ENCODE data around the gene AP5Z1. TPM values are rescaled to one million over a fixed set of nuclear protein-coding genes. Genes with fewer than 3 reads are reported as not detected.

Gene AP5Z1
- total RNA-seq, 4 donors from 2014 or later = 19.7 to 35.4 (median 25.4) TPM

- intact Hi-C loops (cut with DNase I) = loop anchor here (5.0 kb wide), 2 partner anchors 72 to 112 kb away; partner anchors contain the start of gene FOXK1
- WGBS, 2 donors = 70 to 82% methylated on average over 12 to 19 of the region's 31 CpGs
- peaks cover 0 to 6% of the 10 kb centered on the region in 2 donors for H3K4me1 ChIP-seq
- H3K27ac ChIP-seq = no peak overlapping the region
- no peak overlapping the region for H3K4me3 ChIP-seq (replicated peaks in 1 of 3)
- H3K36me3 ChIP-seq = peaks cover 35 to 42% of the 10 kb centered on the region in 2 donors
- H3K9me3 ChIP-seq = no peaks in the 10 kb centered on the region
- no peaks in the 10 kb centered on the region for H3K27me3 ChIP-seq
- TF ChIP-seq CTCF (IDR thresholded peaks at IDR 0.05) (peak; percentile 67 to 93 (median 87)), POLR2A (IDR thresholded peaks at IDR 0.05) (no peak)
- peak; percentile 75 to 83 for DNase-seq
Observed at GRCh38 chr7:4753598-4754432, 21.6 kb upstream of the AP5Z1 start.

- no peak for DNase-seq
- no peaks in the 10 kb centered on the region for H3K27me3 ChIP-seq
- H3K36me3 ChIP-seq = peaks cover 42 to 48% of the 10 kb centered on the region in 2 donors
- intact Hi-C loops (cut with DNase I) = loop anchor here (5.0 kb wide), 2 partner anchors 72 to 112 kb away; partner anchors contain the start of gene FOXK1
- no peak for TF ChIP-seq CTCF (IDR thresholded peaks at IDR 0.05)
- TF ChIP-seq POLR2A (IDR thresholded peaks at IDR 0.05) = no peak
- H3K9me3 ChIP-seq = no peaks in the 10 kb centered on the region
- H3K27ac ChIP-seq = no peak overlapping the region
- H3K4me3 ChIP-seq (replicated peaks in 1 of 3) = no peak overlapping the region
- WGBS, 2 donors = 91 to 94% methylated on average over 21 to 35 of the region's 36 CpGs
- peaks cover 0 to 6% of the 10 kb centered on the region in 2 donors for H3K4me1 ChIP-seq
Observed at GRCh38 chr7:4754433-4755010, 20.9 kb upstream of the AP5Z1 start.

GRCh38 chr7:4755045-4755444, 20.4 kb upstream of the AP5Z1 start:
- intact Hi-C loops (cut with DNase I) = no loop called here
- H3K36me3 ChIP-seq = peaks cover 47 to 51% of the 10 kb centered on the region in 2 donors
- 93 to 95% methylated on average over 18 to 24 of the region's 24 CpGs for WGBS, 2 donors

GRCh38 chr7:4758111-4758510, 17.3 kb upstream of the AP5Z1 start:
- TF ChIP-seq CTCF (IDR thresholded peaks at IDR 0.05) = no peak
- peaks cover 0 to 6% of the 10 kb centered on the region in 2 donors for H3K4me1 ChIP-seq
- H3K27ac ChIP-seq = no peak overlapping the region
- H3K4me3 ChIP-seq (replicated peaks in 1 of 3) = no peak overlapping the region
- intact Hi-C loops (cut with DNase I) = no loop called here
- no peak for DNase-seq
- peaks cover 74% of the 10 kb centered on the region in 2 donors for H3K36me3 ChIP-seq
- no peaks in the 10 kb centered on the region for H3K9me3 ChIP-seq
- H3K27me3 ChIP-seq = no peaks in the 10 kb centered on the region
- 95 to 96% methylated on average over 19 of the region's 19 CpGs for WGBS, 2 donors

More at GRCh38 chr7:4755045-4755444, 20.4 kb upstream of the AP5Z1 start:
- Histone ChIP-seq H3K27ac (no peak overlapping the region), H3K9me3 (no peaks in the 10 kb centered on the region), H3K4me1 (peaks cover 0 to 6% of the 10 kb centered on the region in 2 donors), H3K27me3 (no peaks in the 10 kb centered on the region), H3K4me3 (replicated peaks in 1 of 3) (no peak overlapping the region)
- no peak for DNase-seq
- TF ChIP-seq CTCF (IDR thresholded peaks at IDR 0.05) (no peak), POLR2A (IDR thresholded peaks at IDR 0.05) (no peak)

- Histone ChIP-seq H3K9me3 (no peaks in the 10 kb centered on the region), H3K27ac (no peak overlapping the region), H3K4me3 (replicated peaks in 1 of 3) (no peak overlapping the region), H3K4me1 (peaks cover 0 to 3% of the 10 kb centered on the region in 2 donors), H3K27me3 (no peaks in the 10 kb centered on the region), H3K36me3 (peaks cover 79 to 81% of the 10 kb centered on the region in 2 donors)
- no peak for DNase-seq
- no peak for TF ChIP-seq CTCF (IDR thresholded peaks at IDR 0.05)
- no peak for TF ChIP-seq POLR2A (IDR thresholded peaks at IDR 0.05)
- intact Hi-C loops (cut with DNase I) = no loop called here
- 95% methylated on average over 23 to 29 of the region's 29 CpGs for WGBS, 2 donors
Observed at GRCh38 chr7:4758791-4759190, 16.6 kb upstream of the AP5Z1 start.
